NCI-H345 (cell line): ENCODE measurements around the gene ST6GALNAC1.

ENCODE experiments used
- DNase-seq: peaks from one replicate; lab custom pipeline; 2025; lab: John Stamatoyannopoulos, UW

The ST6GALNAC1 gene

GRCh38 chr17:76643553-76644148 is at the start of gene ST6GALNAC1:
Gene ST6GALNAC1 (minus strand): TSS chr17:76643757. CDS start chr17:76643638, 119 bp downstream.
- DNase-seq, result no peak

- DNase-seq, result no peak
Observed at GRCh38 chr17:76691379-76692191, 48.0 kb upstream of the ST6GALNAC1 start.

- DNase-seq, result no peak
Observed at GRCh38 chr17:76690596-76691280, 47.2 kb upstream of the ST6GALNAC1 start.

- no peak for DNase-seq
Observed at GRCh38 chr17:76689859-76690258, 46.3 kb upstream of the ST6GALNAC1 start.

GRCh38 chr17:76688165-76688622 is 44.6 kb upstream of the ST6GALNAC1 start:
- DNase-seq, result no peak

GRCh38 chr17:76687298-76688164 is 44.0 kb upstream of the ST6GALNAC1 start:
- no peak for DNase-seq

GRCh38 chr17:76686538-76687297 is 43.2 kb upstream of the ST6GALNAC1 start:
- no peak for DNase-seq

- DNase-seq, result no peak
Observed at GRCh38 chr17:76685846-76686245, 42.3 kb upstream of the ST6GALNAC1 start.

GRCh38 chr17:76685366-76685765 is 41.8 kb upstream of the ST6GALNAC1 start:
- no peak for DNase-seq

GRCh38 chr17:76684756-76685155 is 41.2 kb upstream of the ST6GALNAC1 start:
- no peak for DNase-seq

GRCh38 chr17:76683921-76684745 is 40.6 kb upstream of the ST6GALNAC1 start:
- peak; percentile 32 for DNase-seq

- DNase-seq, result no peak
Observed at GRCh38 chr17:76683011-76683755, 39.6 kb upstream of the ST6GALNAC1 start.

- no peak for DNase-seq
Observed at GRCh38 chr17:76682296-76682695, 38.7 kb upstream of the ST6GALNAC1 start.

- peak; percentile 49 for DNase-seq
Observed at GRCh38 chr17:76681222-76682137, 37.9 kb upstream of the ST6GALNAC1 start.

- DNase-seq, result no peak
Observed at GRCh38 chr17:76679239-76679638, 35.7 kb upstream of the ST6GALNAC1 start.

- no peak for DNase-seq
Observed at GRCh38 chr17:76678330-76678729, 34.8 kb upstream of the ST6GALNAC1 start.

- DNase-seq, result no peak
Observed at GRCh38 chr17:76677406-76677805, 33.8 kb upstream of the ST6GALNAC1 start.

- DNase-seq, result no peak
Observed at GRCh38 chr17:76676629-76677028, 33.1 kb upstream of the ST6GALNAC1 start.
